GM03348 (cell line): ENCODE data around the gene DDX17.

ENCODE experiments used
- DNase-seq: peaks from one replicate; pipeline ENCODE4 v3.0.0; 2012; ENCODE audit warnings: low spot score

Gene DDX17

DNA sequence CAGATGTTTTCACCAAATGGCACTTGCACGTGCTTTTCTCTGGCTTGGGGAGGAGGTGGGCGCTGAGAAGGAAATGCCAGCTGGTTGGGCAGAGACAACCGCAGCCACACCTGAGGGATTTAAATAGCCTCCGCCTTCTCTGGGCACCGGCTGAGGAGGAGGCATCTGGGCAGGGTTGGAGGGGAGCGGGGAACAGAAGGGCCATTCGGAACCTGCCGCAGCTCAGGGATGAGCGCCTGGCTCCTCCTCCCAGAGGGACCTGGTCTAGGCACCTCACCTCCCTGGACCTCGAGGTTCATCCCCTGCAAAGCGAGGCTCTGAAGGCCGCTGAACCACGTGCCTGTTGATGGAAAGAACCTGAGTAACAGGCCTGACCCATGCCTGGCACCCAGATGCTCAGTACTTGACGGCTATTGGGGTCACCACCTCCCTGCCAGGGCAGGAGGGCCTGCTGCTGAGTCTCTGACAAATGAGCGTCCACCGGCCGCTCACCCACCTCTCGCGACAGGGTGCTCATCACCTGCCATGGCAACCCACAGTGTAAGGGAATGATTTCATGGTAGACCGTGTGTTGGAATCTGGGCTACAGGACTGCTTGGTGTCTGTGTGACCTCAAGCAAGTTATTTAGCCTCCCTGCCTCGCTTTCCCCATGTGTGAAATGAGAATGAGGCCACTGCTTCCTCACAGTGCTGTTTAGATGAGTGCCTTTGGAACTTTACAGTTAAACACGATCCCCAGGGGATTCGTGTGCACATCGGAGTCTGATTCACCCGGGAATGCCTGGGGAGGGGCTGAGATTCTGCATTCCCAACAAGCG is 40.2 kb downstream of the DDX17 start:
- DNase-seq = no peak

DNA sequence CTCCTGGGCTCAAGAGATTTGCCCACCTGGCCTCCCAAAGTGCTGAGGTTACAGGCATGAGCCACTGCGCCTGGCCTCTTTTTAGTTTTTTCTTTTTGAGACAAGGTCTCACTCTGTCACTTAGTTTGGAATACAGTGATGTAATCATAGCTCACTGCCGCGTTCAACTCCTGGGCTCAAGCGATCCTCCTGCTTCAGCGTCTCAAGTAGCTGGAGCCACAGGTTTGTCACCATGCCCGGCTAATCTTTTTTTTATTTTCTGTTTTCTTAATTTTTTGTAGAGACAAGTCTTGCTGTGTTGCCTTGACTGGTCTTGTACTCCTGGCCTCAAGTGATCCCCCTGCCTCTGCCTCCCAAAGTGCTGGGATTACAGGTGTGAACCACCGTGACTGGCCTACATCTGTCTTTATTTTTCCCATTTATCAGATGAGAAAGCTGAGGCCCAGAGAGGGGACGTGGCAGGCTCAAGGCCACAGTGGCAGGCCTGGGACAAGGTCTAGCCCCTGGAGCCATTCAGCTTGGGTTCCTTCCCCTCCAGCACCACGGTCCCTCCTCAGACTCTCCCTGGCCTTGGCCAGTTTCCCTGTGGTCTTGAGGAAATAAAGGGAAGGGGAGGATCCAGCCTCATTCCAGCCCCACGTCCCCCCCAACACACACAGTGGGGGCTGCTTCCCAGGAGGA is 41.0 kb downstream of the DDX17 start:
- DNase-seq = no peak

DNA sequence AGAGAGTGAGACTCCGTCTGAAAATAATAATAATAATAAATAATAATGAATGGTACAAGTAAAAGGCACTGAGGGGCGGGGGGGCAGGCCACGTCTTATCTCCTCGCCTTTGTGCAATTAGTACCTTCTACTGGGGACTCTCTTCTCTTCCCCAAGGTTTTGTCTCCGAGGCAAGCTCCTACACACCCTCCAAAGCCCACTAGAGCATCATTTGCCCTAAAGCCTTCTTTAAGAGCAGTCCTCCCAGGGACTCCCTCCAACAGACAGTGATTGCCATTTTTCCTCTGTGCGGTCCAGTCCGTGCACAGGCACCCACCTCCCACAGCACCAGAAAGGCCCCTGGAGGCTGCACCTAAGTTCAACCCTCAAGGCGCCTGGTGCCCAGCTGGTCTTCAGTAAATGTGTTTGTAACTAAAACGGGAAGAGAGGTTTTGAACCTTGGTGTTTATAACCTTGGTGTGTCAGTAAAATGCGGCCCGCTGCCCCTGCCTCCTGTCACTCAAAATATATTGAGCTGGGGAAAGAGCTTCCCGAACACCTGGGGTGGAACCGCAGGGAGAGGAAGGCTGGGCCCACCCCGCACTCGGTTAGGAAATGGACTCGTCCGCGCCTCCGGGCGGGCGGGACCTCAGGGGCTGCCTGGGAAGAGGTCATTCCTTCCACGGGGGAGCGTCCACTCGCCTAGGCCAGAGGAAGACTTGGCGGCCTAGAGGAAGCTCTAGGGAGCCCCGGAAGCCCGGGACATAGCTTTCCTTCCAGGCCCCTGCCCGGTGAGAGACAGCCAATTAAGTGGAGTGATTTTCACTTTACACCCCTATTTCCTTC is 42.9 kb downstream of the DDX17 start:
- DNase-seq = no peak

DNA sequence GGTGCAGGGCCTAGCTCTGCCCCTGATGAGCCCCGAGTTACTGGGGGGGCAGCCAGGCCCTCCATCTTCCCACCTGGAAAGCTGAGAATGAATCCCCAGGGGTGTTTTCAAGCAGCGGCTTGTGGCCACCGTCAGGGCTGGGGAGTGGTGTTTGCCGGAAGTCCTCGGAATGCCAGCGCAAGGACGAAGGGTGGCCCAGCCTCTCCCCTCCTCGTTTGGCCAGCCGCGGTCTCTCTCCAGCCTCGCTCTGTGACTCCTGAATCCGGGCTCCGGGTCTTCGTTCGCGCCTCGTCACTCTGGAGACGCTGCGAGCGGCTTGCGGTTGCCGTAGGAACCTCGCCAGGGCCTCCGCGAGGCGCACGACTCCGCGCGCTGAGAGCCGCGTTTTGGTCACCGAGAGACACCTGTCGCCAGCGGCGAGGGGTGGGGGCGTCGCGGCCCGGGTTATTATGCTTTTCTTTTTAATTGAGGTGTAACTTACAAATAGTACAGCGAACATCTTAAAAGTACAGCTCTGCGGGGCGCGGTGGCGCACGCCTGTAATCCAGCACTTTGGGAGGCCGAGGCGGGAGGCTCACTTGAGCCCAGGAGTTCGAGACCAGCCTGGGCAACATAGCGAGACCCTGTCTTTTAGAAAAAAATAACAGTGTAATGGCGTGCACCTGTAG is 44.6 kb downstream of the DDX17 start:
- DNase-seq = peak; percentile 88

DNA sequence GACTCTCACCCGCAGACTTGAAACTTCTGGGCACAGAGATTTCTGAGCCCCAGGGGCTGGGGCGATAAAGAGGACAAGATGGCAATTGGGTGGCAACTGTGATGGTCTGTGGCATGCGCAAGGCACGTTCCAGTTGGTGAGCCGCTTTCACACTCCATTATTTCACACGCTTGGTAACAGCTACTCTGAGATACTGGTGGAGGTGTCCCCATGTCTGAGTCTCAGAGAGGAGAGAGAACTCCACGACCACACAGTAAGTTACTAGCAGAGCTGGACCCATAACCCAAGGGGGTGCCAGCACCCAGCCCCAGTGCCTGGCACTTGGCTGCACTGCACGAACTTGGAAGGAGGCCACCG is 45.1 kb downstream of the DDX17 start:
- no peak for DNase-seq

DNA sequence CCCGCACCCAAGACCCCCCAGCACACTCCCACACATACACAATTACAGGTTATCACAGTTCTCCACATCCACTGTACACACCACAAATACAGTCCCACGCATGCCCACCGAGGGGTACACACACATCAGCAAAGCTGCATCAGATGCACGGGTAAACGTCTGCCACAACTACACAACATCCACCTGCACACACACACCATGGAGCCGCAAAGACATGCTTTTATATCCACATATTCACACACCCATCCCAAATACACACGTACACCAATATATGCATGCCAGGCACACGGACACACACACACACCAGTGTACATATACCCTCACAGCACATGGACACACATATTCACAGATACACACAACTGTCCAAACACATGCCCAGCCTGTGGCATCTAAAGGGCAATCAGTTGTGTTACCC is 45.7 kb downstream of the DDX17 start:
- no peak for DNase-seq

DNA sequence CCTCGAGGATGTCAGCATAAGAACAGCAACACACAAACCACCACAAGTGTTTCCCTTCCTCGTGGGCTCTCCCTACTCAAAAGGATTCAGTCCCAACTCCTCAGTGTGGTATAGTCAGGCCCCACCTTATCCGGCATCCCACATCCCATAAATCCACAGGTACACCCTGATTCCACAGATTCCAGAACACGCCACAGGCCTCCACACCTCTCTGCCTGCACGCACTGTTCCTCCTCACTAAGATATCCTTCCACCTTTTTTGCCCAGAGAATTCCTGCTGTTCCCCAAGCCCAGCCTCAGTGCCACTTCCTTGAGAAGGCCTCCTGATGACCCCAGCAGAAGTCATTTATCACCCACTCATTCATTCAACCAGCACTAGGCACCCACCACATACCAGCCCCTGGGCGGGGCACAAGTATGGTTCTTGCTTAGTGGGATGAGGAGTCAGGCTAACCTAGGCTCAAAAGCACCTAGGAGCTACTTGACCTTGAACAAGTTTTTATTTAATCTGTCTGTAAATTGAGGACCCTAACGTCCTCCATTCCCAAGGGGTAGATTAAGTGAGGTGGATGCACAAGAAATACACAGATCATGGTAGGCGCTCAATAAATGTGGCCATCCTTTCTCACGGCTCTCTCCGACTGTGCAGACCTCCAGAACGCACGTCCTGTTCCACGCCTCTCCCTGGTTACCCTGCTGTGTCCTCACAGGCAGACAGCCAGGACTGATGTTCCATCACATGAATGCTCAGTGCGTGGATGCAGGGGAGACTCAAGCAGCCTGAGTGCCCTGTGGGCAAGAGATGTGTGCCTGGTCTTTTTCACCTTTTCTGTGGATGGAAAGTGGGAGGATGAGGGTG is 49.0 kb downstream of the DDX17 start:
- no peak for DNase-seq

DNA sequence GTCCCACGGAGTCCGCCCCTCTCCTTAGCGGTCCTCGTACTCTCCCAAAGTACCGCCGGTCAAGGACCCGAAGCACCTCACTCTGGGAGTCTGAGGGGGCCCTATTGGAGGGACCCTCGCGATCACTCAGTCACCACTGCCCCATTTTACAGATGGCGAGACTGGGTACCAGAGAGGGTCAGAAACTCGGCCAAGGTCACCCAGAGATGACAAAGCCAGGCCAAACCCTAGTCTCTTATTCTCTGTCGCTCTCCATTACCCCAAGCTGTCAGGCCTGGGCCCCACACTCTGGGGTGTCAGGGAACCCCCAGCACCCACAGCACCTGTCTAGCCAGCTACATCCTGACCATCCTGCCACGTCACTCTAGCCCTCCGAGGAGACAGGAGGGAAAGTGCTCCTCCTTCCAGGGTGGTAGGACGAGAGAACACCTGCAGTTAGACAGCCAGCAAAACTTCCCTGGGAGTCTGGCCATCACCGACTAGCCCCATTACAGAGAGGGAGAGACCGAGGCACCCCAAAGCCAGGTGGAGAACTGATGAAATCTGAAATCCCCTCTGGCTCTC is 49.8 kb downstream of the DDX17 start:
- DNase-seq = no peak

DNA sequence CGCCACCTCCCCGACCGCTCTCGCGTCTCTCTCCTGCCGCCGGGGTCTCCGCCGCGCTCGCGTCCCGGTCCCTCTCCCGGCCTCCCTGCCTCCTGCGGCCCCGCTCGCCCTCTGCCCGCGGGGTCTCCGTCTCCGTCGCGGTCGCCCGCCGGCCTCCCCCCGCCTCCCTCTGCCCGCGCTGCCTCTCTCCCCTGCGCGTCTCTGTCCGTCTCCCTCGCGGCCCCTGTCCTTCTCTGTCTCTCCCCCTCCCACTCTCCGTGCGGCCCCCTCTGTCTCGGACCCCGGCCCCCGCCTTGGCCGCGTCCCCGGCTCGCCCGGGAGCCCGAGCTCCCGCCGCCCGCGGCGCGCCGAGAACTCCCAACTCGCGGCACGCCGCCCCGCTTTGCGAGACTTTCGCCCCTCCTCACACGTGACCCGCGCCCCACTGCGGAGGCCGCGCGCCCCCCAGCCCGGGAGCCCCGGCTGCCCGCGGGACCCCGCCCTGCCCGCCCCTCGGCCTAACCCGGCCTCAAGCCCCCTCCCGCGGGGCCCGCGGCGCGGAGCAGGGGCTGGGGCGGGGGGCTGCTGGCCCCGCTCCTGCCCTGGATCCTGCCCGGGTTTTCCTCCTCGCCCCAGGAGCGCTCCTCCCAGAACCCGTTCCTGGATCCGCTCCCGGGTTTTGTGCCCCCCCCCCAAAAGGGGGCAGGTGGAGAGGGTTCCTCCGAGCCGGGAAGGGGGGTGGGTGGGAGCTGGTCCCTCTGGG is 50.4 kb downstream of the DDX17 start:
- peak; percentile 62 for DNase-seq

DNA sequence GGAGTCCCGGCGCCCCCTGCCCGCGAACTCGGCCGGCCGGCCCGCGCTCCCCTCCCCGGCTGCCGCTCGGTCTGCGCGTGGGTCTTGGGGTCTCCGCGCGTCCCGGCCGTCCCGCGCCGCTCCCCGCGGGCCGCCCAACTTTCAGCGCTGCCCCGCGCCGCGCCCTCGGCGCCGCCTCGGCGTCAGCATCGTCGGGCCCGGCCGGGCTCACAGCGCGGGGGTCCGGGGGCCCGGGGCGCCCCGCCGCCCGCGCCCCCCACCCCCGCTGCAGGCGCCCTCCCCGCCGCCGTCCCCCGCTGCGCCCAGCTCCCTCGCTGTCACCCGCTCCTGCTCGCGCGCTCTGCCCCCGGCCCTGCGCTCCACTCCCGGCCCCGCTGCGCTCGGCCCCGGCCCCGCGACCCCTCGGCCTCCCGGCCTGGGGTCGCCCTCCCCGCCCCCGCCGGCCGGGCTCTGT is 51.0 kb downstream of the DDX17 start, which contains the start of gene KCNJ4:
Gene KCNJ4 (minus strand): TSS at position 124 of the 454 bp plus-strand sequence. CDS start 27,067 bp downstream, outside the sequence.
- DNase-seq = no peak

DNA sequence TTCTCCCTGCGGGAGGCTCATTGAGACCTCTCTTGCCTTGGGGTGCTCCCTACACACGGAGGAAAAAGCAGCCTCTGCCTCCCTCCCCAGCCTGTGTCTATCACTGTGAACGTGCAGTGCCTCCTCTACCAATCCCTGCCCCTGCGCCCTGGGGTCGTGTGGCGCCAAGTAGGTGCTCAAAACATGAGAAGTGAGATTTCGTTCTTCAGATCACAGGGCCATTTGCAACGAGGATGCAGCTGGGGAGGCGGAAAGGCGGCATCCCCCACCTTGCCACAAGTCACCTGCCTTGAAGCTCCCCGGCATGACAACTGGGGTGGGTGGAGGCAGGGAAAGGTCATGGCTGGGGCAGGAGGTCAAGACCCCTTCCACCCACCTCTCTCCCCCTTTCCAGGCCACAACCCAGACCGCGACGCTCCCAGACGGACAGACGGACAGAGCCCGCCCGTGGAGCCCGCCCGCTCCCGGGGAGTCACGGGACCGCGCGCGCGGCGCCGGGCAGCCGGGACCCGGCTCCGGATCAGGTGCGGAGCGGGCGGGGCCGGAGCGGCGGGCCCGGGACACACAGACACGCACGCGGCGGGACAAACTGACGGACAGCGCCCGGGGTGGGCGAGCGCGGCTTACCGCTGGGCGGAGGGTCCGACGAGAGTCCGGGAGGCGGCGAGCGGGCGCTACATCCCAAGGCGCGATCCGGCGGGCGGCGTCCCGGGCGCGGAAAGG is 51.6 kb downstream of the DDX17 start:
- DNase-seq = no peak

DNA sequence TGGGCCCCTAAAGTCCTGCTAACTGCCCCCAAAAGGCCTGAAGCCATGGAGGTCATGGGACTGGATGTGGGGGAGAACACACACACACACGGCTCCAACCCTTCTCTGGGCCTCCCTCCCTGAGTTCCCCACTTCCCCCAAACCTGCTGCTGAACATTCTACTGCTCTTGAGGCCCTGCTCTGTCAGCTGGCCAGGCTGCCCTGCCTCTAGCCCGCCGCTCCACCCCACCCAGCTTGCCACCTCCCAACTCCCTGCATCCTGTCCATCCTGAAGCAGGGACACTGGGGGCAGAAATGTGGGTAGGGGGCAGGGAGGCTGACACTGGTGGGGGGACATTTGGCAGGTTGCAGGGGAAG is 52.1 kb downstream of the DDX17 start:
- DNase-seq = no peak

DNA sequence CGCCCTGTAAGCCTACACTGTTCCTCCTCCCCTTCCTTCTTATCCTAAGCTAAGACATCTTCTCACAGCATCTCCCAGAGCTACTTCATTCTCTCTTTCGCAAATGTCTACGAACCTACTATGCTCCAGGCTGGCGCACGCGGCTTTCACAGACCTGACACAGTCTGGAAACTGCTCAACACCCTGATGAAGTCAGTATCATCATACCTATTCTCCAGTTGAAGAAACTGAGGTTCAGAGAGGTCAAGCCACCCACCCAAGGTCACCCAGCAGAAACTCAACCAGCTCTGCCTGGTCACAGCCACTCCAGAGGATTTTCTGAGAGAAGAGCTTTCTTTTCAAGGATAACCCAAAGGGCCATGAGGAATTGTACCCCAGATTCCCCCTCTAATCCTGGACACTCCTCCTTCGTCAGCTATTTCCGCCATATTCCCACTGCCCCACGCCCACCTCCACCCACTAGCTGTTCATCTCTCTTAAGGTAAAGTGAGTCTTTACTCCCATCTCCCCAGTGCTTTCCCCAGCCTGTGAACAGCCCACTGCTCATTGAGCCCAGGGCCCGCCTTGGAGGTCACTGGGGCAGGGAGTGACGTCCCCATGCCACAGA is 52.9 kb downstream of the DDX17 start:
- DNase-seq = no peak

DNA sequence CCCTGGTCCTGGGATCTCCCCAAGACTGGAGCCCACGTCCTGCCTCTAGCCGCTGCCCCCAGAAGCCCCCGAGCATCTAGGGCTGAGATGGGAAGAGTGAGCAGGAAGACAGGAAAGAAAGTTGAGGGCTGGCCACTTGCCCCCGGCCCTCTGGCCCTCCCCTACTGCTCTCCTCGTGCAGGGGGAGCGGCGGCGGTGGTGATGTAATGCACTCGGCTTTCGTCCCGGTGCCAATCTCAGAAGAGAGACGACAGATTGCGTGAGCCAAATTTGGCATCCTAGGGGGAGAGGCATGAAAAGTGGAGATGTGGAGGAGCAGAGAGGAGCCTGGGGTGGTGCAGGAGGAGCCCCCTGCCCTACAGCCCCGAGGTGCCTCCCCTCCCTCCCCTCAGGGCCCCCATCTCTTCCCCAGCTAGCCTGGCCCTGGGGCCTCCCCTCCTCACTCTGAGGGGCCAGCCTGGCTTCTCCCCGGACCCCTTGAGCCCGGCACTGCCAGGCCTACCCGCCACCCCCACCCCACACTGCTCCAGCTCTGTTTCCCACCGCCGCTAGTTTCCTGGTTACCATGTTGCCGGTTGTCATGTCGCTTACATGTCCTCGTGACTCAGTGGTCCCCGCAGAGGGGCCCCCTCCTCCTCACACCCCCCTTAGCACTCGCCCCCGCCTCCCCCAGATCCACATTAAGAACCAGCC is 53.6 kb downstream of the DDX17 start:
- peak; percentile 55 for DNase-seq

DNA sequence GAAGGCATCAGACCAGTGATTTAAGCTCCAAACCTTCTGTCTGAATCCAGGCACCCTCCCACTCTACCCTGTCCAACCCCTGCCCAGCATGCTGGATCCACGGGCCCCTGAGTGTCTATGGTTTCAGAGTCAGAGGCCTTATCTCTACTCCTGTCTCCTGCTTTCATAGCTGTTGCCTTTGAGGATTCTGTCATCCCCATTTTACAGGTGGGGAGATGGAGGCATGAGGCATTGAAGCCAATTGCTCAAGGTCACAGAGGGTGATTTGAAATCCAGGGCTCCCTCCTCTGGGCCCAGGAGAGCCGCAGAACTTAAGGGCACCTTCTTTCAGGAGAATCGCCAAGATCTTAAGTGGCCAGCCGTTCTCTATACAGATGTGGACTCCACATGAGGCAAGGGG is 54.2 kb downstream of the DDX17 start:
- DNase-seq = no peak

DNA sequence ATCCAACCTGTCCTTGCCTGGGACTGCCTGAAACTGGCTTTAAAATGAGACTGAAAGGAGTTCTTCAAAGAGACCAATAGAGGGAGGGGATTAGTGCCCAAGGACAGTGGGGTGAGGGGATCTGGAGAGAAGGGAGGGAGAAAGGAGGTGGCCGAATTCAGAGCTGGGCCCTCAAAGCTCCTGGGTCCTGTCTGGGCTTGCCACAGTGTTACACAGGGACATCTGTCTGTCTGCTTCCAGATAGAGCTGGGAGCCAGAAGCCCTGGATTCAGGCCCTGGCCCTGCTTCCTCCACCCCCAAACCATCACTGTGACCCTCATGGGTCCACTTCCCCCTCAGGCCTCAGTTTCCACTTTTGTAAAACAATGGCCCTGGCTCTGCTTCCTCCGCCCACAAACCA is 54.7 kb downstream of the DDX17 start:
- no peak for DNase-seq

DNA sequence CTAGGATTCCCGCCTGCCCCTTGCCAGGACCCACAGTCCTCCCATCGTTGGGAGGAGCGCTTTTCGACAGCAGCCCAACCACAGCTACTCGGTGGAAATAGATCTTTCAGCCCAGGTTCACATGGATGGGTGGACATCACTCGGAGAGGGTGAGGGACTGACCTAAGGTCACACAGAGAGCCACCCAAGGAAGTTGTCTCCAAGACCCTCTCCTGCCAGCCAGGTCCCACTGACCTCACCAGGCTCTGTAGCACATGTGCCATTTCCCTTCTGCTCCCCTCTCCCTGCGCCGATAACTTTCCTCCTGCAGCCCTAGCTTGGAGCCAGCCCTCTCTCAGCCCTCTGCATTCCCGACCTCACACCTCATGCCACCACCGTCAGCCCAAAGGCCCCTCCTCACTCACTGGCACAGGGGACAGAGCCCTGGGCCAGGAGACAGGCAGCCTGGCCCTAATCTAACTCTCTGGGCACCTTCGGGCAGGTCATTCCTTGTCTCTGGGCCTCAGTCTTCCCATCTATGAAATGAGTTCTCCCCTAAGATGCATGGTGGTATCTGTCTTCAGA is 55.8 kb downstream of the DDX17 start:
- DNase-seq = no peak

DNA sequence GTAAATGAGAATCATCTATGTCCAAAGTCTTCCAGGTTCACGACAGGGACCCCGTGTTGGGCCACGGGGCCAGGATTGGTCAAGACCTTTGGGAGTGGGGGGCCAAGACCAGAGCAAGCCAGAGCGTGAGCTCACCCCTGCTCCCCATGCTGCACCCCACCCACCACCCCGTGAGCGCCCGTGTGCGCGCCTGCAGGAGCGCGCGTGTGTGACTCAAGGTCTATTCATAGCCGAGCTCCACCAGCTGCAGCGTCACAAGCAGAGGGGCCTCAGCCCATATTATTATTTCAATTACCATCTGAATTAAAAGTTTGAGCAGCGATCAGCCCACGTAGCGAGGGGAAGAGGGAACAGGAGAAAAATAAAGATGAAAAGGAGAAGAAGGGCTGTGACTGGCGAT is 56.3 kb downstream of the DDX17 start:
- DNase-seq = no peak
